ENCODE data around the gene MBOAT2.

- no peak for TF ChIP-seq POLR2A (IDR thresholded peaks at IDR 0.05)
- TF ChIP-seq CTCF (IDR thresholded peaks at IDR 0.05), result no peak
These were observed 1.7 kb downstream of the MBOAT2 start for GRCh38 chr2:9001778-9002177.
